HG03575 (cell line): ENCODE data around the gene SIRT3.
A peak's percentile ranks its signal among the peaks of the same experiment; 100 is the strongest.

Experiments used
- ATAC-seq: cut with Tn5 transposase; IDR thresholded peaks from one replicate; pipeline ENCODE4 v1.9.1; 2021; ENCODE audit not compliant: unreplicated experiment, insufficient number of reproducible peaks, low FRiP score; ENCODE audit errors: extremely low read depth

SIRT3 gene

DNA sequence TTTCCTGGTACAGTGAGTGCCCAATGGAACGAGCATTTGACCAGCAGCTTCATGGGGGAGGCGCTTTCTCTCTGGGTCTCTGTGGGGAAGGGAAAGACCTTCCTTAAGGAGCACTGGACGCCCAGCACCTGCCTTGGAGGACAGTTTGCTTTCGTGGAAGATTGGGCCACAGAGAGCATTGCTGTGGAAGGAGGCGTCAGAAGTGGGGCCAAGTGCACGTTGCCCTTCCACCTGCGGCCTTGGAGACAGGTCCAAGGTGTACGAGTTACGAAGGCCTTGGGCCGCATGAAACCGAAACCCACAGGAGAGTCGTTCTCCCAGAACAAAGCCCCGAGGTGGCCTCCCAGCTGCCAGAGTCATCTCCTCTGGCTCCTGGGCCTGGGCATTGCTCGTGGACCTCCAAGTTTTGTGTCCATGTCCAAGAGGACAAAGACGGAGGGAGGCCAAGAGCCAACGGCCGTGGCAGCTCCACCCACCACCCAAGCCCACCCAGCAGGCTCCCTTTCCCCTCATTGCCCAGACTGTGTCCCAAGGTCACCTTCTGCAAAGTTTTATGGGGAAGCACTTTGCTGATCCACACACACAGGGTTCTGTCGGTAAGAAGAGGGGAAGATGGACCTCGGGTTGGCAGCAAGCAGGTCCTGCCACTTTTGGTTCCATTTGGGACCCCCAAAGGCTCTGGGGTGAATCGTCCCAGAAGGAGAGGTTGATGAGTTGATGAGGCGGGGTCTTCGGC lies 36.2 kb upstream of the SIRT3 start:
- ATAC-seq: no peak

DNA sequence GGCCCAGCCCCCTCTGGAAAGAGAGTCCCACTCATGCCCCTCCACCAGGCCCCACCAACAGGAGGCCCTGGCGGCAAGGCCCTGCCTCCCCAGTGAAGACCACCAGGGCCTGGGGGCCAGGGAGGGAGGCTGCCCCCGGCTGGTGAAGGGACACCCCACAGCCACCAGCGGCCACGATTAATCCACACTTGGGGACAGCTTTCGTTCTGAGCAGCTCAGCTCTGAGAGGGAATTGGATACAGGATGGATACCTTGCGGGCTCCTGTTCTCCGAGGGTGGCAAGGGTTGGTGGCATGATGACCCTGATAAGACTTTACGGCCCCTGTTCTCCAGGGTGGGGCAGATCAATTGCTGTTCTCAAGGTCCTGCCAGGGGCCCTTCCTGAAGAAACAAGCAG lies 35.2 kb upstream of the SIRT3 start:
- no peak for ATAC-seq

DNA sequence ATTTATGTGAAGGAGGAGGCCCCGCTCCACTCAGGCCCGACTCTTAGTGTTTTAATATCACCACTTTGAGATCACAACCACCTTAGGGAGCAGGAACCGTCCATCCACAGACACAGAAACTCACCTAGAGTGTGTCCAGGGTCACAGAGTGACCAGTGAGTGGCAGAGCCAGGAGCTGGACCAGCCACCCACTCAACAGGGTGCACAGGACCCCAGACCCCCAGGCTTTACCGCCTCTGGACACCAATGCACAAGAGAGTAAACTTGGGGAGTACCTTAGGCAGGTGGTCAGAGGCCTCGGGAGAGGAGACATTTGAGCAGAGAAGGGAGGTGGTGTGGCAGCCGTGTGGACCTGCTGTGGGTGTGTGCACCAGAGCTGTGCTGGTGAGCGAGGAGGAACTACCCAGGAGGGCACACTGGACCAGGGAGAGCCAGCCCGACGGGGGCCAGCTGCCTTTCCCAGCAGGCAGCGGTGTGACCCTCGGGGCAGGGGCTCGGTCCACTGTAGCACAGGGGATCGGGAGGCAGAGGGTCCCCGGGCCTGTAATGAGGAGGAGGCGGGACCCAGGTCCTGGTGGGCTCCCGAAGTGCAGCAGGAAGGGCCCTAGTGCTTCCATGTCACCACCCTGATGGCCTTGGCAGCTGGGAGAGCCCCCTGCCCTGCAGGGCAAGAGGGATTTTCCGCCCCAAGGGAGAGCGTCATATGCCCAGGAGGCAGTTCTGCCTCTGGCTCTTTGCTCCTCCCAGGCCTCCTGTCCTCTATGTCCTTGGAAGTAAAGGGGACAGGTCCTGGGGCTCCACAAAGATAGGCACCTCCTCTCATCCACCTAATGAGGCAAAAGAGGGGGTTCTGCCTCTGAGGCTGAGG lies 34.5 kb upstream of the SIRT3 start:
- ATAC-seq: no peak

DNA sequence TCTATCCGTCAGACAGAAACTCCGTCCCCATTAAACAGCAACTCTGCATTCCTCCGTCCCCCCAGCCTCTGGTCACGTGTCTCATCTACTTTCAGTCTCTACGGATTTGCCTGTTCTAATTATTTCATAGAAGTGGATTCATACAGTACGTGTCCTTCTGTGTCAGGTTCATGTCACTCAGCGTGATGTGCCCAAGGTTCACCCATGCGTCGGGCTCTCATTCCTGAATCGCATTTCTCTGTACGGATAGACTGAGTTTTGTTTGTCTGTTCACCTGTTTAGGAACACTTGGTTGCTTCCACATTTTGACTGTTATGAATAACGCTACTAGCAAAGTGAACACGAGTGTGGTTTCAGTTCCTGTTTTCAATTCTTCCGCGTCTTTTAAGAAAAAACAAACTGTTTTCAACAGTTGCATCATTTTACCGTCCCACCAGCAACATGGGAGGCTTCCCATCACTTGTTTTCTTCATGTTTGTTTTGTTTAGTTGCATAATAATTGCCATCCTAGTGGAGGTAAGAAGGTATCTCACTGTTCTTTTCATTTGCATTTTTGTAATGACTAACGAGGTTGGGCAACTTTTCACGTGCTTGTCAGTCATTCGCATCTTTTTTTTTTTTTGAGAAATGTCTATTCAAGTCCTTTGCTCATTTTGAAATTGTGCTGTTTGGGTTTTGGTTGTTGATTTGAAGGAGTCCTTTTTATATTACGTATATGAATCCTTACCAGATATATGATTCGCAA lies 33.2 kb upstream of the SIRT3 start:
- ATAC-seq: peak; percentile 48

DNA sequence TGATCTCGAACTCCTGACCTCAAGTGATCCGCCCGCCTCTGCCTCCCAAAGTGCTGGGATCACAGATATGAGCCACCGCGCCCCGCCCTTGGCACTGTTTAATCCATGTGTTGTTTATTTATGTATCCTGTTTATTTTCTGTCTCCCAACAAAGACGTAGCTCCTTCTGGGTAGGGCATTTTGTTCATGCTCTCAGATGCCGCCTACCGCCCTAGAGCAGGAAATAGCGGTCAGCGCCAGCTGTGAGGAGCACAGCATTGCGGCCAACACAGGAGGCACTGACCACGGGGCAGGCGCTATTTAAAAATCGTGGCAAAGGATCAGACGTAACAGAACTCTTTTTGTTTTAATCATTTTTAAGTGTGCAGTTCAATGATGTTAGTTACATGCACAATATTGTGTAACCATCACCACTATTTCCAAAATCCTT lies 32.6 kb upstream of the SIRT3 start:
- ATAC-seq: peak; percentile 20

DNA sequence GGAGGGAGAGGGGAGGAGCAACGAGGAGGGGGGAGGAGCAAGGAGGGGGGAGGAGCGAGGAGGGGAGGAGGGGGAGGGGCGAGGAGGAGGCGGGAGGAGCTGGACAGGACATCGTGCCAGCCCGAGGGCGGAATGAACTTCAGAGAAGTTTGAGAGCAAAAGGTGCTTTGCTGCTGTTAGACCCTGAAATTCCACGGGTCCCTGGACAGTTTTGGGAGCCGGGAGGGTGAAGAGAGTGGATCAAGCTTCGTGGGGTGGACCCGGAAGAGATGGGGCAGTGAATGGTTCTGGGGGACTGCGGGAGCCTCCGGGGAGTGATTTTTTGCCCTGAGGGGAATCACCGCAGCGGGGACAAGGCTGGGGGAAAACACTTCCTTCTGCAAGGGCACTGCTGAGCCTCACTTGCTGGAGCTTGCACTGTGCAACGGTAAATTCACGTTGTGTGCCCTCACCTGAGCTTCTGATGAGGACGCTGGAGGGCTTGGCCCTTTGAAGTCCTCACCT lies 31.4 kb upstream of the SIRT3 start:
- no peak for ATAC-seq

DNA sequence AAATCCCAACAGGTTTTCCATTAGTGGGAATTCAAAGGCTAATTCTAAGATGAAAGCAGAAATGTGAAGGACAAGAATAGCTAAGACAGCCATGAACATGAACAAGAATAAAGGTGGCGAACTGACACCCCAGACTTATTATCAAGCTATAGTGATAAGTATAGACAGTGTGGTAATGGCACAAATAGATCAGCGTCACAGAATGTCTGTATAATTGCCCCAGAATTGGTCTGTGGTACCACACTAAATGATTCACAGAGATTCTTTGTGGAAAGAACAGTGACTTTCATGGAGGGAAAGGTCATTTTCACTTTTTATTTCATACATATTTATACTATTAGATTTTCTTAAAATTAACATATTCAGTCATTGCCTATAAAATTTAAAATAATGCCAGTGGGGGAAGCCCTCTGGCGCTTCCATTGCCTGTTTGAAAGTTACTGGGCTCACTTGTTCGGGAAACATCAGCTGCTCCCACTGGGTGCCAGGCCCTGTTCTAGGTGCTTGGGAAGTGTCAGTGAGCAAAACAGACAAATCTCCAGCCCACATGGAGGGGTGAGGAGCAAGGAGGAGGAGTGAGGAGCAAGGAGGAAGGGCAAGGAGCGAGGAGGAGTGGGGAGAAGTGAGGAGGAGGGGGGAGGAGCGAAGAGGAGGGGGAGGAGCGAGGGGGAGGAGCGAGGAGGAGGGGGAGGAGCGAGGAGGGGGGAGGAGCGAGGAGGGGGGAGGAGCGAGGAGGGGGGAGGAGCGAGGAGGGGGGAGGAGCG lies 30.7 kb upstream of the SIRT3 start:
- ATAC-seq: no peak

DNA sequence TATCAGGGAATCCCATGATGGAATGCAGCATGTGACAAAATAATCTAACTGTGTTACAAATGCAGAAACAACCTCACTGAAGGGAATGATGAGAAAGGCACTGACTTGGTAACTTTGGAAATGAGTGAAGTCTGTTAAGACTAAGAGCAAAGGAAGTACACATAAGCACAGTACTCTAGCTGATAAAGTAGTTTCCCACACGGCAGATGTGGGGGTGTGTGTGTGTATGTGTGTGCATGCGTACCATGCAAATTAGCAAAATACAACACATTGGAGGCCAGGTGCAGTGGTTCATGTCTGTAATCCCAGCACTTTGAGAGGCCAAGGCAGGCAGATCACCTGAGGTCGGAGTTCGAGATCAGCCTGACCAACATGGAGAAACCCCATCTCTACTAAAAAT lies 25.5 kb upstream of the SIRT3 start:
- ATAC-seq: no peak

DNA sequence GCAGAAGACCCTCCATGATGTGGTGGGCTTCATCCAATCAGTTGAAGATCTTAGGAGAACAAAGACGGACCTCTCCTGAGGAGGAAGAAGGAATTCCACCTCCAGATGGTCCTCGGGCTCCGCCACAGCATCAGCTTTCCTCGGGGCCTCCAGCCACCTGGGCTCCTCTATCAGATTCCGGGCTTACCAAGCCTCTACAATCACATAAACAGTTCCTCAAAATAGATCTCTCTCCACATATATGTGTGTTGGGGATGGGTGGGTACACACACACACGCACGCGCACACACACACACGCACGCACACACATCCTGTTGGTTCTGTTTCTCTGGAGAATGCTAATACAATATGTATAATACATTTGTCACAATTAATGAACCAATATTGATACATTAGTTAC lies 23.3 kb upstream of the SIRT3 start:
- no peak for ATAC-seq

DNA sequence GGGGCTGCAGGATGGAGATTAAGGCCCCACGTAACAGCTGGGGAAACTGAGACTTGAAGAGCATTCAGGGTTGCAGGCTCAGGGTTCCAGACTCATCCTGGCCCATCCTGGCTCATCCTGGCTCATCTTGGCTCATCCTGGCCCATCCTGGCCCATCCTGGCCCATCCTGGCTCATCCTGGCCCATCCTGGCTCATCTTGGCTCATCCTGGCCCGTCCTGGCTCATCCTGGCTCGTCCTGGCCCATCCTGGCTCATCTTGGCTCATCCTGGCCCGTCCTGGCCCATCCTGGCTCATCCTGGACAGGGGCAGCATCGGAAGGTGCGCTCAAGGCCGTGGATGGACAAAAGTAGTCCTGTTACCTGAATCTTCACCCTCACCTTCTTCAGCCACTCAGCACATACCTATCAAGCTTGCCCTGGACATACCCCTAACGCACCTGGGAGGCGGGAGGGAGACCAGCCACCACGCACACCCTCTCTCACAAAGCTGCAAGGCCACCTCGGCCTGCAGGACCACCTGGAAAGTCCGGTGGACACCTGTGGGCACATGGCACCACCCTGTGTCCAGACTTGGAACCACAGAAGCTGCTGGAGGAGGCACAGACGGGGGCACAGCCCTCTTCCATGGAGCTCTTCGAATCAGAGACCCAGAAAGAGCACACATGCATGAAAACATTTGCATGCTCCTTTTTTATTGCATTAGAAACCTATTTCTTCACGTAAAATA lies 21.8 kb upstream of the SIRT3 start:
- ATAC-seq: no peak

DNA sequence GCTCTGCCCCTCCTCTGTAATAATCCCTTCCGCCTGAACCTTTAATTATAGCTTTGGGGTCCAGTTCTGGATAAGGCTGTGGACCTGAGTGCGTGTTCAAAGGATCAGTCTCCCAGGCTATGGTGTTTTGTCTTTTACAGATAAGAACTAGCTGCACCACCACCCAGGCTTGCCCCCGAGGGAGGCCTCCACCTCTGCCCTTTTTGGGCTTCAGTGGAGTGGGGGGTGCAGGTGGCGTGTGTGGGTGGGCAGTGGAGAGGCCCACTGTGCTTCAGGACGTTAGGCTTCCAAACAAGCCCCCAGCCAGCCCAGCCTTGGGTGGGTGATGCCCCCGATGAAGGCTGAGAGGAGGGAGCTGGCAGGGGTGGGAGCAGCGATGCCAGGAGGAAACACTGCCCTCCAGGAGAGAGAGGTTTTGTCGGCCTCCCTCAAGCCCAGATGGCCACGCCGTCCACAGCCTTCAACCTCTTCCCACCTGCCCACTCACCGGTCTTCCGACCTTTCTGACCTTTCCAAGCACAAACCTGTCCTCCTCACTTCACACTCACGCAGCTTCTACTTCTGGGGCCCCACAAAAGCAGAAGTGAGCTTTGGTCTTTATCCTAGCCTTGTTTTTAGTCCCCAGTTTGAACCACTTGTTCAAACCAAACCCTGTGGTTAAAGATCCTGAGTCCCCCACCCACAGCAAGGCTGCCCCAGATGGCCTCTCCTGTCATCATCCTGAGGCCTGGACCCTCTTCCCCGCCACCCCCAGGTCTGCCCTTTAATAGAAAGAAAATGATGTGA lies 21.0 kb upstream of the SIRT3 start:
- no peak for ATAC-seq

DNA sequence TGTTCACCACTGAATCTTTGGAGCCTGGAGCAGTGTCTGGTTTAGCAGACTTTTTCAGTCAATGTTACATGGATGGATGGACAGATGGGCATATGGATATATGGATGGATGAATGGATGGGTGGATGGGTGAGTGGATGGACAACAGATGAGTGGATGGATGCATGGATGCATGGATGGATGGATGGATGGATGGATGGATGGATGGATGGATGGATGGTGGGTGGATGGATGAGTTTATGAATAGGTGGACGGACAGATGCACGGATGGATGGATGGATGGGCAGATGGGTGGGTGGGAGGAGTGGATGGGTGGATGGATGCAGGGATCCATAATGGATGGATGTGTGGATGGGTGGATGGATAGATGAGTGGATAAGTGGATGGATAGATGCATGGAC lies 19.7 kb upstream of the SIRT3 start:
- ATAC-seq: no peak

DNA sequence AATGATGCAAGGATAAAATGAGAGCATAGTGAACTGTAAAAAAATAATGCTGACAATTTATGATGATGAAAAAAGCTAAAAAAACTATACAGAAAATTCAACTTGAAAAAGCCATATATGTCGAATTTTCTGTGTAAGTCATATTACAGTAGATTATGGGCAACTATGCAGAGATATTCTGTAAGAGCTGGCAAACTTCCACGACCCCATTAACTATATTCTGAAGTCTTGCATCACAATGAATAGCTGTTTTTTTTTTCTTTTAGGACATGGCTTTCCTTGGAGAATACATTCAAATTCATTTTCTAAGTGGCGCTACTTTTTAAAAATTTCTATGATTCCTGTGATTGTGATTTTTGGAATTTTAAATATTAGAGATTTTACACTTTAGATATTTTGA lies 19.0 kb upstream of the SIRT3 start:
- ATAC-seq: no peak

DNA sequence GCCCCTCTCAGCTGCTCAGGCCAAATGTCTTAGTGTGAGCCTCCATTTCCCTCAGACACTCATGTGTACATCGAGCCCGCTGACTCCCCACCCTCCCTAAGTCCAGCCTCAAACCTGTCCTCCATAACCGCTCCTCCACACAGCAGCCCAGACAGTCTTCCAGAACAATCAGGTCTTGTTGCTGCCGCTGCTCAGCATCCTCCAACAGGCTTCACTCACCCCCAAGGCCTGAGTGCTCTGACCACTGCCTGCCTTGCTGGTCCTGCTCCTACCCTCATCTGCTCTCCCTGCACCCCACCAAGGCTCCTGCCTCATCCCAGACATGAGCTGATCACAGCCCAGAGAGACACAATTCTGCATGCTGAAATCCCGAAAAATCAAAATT lies 17.7 kb upstream of the SIRT3 start:
- no peak for ATAC-seq

DNA sequence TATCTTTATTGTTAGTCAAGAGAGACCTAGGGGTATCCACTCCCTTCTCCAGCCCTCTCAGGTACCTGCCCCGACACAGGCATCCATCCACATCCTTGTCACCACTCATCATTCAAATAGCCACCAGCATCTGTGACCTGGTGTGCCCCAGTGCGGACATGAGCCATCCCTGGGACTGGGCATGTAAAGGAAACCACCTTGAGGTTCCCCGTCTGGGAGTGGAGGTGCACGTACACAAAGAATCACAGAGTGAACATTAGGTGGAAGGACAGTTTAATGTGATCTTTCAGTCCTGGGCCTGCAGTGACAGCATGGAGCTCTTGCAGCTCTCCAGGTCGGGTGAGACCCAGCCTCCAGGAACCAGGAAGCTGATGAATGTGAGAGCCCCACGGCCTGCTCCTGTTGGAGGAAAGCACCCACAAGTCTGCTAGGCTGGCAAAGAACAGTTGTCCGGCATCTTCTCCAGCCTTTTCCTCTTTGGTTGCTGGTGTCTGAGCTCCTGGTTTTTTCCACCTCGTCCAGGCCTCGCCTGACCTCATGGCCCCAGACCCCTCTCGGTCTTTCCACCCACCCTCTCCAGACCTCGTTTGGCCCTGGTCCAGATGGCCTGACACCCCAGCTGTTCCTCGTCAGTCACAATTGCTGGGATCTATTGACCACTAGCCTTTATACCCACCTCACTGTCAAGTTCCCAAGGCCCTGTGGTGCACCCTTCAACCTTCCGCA lies 17.2 kb upstream of the SIRT3 start:
- no peak for ATAC-seq

DNA sequence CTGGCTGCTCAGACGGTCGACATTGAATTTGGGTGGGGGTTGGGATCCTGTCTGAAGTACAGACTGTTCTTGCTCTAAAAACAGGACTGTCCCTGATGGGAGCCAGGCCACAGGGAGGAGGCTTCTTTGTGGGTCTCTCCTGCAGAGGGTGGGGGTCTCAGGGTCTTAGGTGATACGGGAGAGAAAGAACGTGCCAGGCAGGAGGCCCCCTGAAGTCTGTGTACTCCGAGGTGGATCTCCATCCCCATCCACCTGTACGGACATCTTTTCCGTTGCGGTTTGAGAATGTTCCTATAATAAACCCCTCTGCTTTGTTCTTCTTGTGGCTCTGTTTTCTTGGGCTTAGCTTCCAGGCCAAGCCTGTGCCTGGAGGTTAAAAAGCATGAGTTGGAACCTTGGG lies 16.5 kb upstream of the SIRT3 start:
- no peak for ATAC-seq

DNA sequence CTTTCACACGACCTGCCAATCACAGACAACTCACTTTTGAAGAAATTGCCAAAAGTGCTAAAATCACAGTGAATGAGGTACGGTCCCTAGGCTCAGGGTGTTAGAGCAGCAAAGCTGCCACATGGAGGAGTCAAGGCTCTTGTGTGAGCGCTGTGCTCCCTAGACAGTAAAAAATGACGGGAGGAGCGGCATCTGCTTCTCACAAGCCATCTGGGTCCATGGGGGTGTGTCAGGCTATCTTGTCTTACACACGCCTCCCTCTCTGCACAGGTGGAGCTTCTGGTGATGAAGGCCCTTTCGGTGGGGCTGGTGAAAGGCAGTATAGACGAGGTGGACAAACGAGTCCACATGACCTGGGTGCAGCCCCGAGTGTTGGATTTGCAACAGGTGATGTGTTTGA lies 15.4 kb upstream of the SIRT3 start:
- ATAC-seq: no peak
